ENCODE data around the gene ACAP2. TPM values are rescaled to one million over a fixed set of nuclear protein-coding genes. Genes with fewer than 3 reads are reported as not detected.

ACAP2 gene
- total and polyA plus RNA-seq, 4 donors: 11.2 to 146 (median 38.7) TPM

- Histone ChIP-seq H3K27me3 (ENCODE audit: control insufficient read depth in 3 of 3, insufficient read depth in 3 of 3, low read length in 2 of 3) (no peaks in the 10 kb centered on the region), H3K27ac (ENCODE audit: low read depth in 1 of 2, low read length in 1 of 2) (peak overlapping the region in 1 of 2 donors; percentile 41), H3K9ac (ENCODE audit: insufficient read depth in 1 of 2, low read length in 2 of 2) (no peak overlapping the region), H3K36me3 (ENCODE audit: control insufficient read depth in 4 of 4, insufficient read depth in 4 of 4, low read length in 4 of 4) (no peaks in the 10 kb centered on the region), H3K4me3 (no peak overlapping the region), H3K9me3 (ENCODE audit: control insufficient read depth in 4 of 4, insufficient read depth in 3 of 4, low read length in 3 of 4) (no peaks in the 10 kb centered on the region), H3K4me1 (ENCODE audit: control insufficient read depth in 5 of 5, insufficient read depth in 5 of 5, low read length in 5 of 5) (peaks cover 0 to 11% (median 0%) of the 10 kb centered on the region in 5 donors)
- DNase-seq (no peak), ATAC-seq (ENCODE audit: insufficient read depth, low FRiP score) (no peak)
- 80% methylated on average over 8 of the region's 8 CpGs for WGBS, 2 donors
- TF ChIP-seq, protein P1, sequence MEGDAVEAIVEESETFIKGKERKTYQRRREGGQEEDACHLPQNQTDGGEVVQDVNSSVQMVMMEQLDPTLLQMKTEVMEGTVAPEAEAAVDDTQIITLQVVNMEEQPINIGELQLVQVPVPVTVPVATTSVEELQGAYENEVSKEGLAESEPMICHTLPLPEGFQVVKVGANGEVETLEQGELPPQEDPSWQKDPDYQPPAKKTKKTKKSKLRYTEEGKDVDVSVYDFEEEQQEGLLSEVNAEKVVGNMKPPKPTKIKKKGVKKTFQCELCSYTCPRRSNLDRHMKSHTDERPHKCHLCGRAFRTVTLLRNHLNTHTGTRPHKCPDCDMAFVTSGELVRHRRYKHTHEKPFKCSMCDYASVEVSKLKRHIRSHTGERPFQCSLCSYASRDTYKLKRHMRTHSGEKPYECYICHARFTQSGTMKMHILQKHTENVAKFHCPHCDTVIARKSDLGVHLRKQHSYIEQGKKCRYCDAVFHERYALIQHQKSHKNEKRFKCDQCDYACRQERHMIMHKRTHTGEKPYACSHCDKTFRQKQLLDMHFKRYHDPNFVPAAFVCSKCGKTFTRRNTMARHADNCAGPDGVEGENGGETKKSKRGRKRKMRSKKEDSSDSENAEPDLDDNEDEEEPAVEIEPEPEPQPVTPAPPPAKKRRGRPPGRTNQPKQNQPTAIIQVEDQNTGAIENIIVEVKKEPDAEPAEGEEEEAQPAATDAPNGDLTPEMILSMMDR (IDR thresholded peaks at IDR 0.05; ENCODE audit: control extremely low read depth, extremely low read depth): no peak
Measured at GRCh38 chr3:195247863-195248189, 195.0 kb downstream of the ACAP2 start.

GRCh38 chr3:195247086-195247862, 195.5 kb downstream of the ACAP2 start:
- Histone ChIP-seq H3K9me3 (ENCODE audit: control insufficient read depth in 4 of 4, insufficient read depth in 3 of 4, low read length in 3 of 4) (no peaks in the 10 kb centered on the region), H3K27me3 (ENCODE audit: control insufficient read depth in 3 of 3, insufficient read depth in 3 of 3, low read length in 2 of 3) (no peaks in the 10 kb centered on the region), H3K4me3 (no peak overlapping the region), H3K4me1 (ENCODE audit: control insufficient read depth in 5 of 5, insufficient read depth in 5 of 5, low read length in 5 of 5) (peaks cover 0 to 6% (median 0%) of the 10 kb centered on the region in 5 donors), H3K9ac (ENCODE audit: insufficient read depth in 1 of 2, low read length in 2 of 2) (no peak overlapping the region), H3K27ac (ENCODE audit: low read depth in 1 of 2, low read length in 1 of 2) (peak overlapping the region in 1 of 2 donors; percentile 41), H3K36me3 (ENCODE audit: control insufficient read depth in 4 of 4, insufficient read depth in 4 of 4, low read length in 4 of 4) (no peaks in the 10 kb centered on the region)
- DNase-seq (no peak), ATAC-seq (ENCODE audit: insufficient read depth, low FRiP score) (no peak)
- 89 to 92% methylated on average over 24 of the region's 24 CpGs for WGBS, 2 donors
- TF ChIP-seq, protein P1 (IDR thresholded peaks at IDR 0.05; ENCODE audit: control extremely low read depth, extremely low read depth): no peak

DNA sequence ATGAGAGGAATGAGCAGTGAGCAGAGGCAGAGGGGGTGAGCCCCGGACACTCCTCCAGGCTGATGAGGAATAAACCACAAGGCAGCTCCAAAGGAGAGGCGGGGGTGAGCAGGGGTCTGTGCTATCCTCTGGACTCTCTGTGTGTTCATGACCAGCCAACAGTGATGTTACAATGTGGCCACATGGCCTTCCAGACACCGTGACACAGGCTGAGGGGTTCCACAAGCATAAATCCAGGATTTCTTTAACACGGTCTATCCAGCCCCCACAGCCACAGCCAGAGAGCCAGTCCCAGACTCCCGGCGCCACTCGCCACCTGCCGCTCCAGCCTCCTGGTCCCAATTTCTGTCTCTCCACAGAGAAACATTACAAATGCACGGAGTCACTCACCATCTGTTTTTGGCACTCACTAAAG, 196.2 kb downstream of the ACAP2 start:
- Histone ChIP-seq H3K27me3 (ENCODE audit: control insufficient read depth in 3 of 3, insufficient read depth in 3 of 3, low read length in 2 of 3) (no peaks in the 10 kb centered on the region), H3K4me3 (no peak overlapping the region), H3K36me3 (ENCODE audit: control insufficient read depth in 4 of 4, insufficient read depth in 4 of 4, low read length in 4 of 4) (no peaks in the 10 kb centered on the region), H3K9ac (ENCODE audit: insufficient read depth in 1 of 2, low read length in 2 of 2) (no peak overlapping the region), H3K27ac (ENCODE audit: low read depth in 1 of 2, low read length in 1 of 2) (no peak overlapping the region), H3K9me3 (ENCODE audit: control insufficient read depth in 4 of 4, insufficient read depth in 3 of 4, low read length in 3 of 4) (no peaks in the 10 kb centered on the region), H3K4me1 (ENCODE audit: control insufficient read depth in 5 of 5, insufficient read depth in 5 of 5, low read length in 5 of 5) (peaks cover 0 to 5% (median 0%) of the 10 kb centered on the region in 5 donors)
- 95% methylated on average over 9 of the region's 9 CpGs for WGBS, 2 donors
- ATAC-seq (ENCODE audit: insufficient read depth, low FRiP score) (no peak), DNase-seq (no peak)
- TF ChIP-seq, protein P1 (IDR thresholded peaks at IDR 0.05; ENCODE audit: control extremely low read depth, extremely low read depth): no peak
